Measurements from ENCODE around the gene SNTB2. TPM values are rescaled to one million over a fixed set of nuclear protein-coding genes. Genes with fewer than 3 reads are reported as not detected.
A peak's percentile ranks its signal among the peaks of the same experiment; 100 is the strongest.

Gene SNTB2
- total and polyA plus RNA-seq, 9 of the 15 experiments (the other 6 are each of a cell fraction or from before 2014, with no cell fraction given): 1.2 to 13.7 (median 5.7) TPM

- 0 out of 2 replicates have a peak, but pooled peaks have one; percentile 47 for TF ChIP-seq GTF2F1 (IDR thresholded peaks at IDR 0.05; ENCODE audit: low read depth, low read length)
- no peak for TF ChIP-seq ZNF57 (CRISPR knock-in tag; IDR thresholded peaks at IDR 0.05)
- no peak for TF ChIP-seq CBX2 (IDR thresholded peaks at IDR 0.05; ENCODE audit: insufficient read depth, low read length, poor library complexity, severe bottlenecking)
- TF ChIP-seq PKNOX1 (IDR thresholded peaks at IDR 0.05): peak; percentile 71
- peak; percentile 25 for TF ChIP-seq RBM22 (IDR thresholded peaks at IDR 0.05; ENCODE audit: low read depth, low read length, poor library complexity, severe bottlenecking)
- TF ChIP-seq MYC (IDR thresholded peaks at IDR 0.05; ENCODE audit: low read depth, low read length): peak; percentile 66
- TF ChIP-seq MYC (CRISPR knock-in tag; IDR thresholded peaks at IDR 0.05; ENCODE audit: borderline replicate concordance, low read depth): no peak
- TF ChIP-seq FOXK1 (CRISPR knock-in tag; IDR thresholded peaks at IDR 0.05; ENCODE audit: borderline replicate concordance): no peak
- TF ChIP-seq ZNF830 (CRISPR knock-in tag; IDR thresholded peaks at IDR 0.05): 0 out of 2 replicates have a peak, but pooled peaks have one; percentile 72
- TF ChIP-seq E2F1 (CRISPR knock-in tag; IDR thresholded peaks at IDR 0.05): peak; percentile 79; the same call in 1 of the 2 replicates
- TF ChIP-seq BRCA1 (IDR thresholded peaks at IDR 0.05): no peak
- no peak for TF ChIP-seq BRCA1 (CRISPR knock-in tag; IDR thresholded peaks at IDR 0.05)
- TF ChIP-seq ZNF717 (CRISPR knock-in tag; IDR thresholded peaks at IDR 0.05): no peak
- TF ChIP-seq ARID3B (CRISPR knock-in tag; IDR thresholded peaks at IDR 0.05; ENCODE audit: borderline replicate concordance): no peak
- no peak for TF ChIP-seq NCOA4 (IDR thresholded peaks at IDR 0.05; ENCODE audit: partially characterized antibody)
- TF ChIP-seq SMAD4 (CRISPR knock-in tag; conservative IDR thresholded peaks at IDR 0.05): 0 out of 2 replicates have a peak, but pooled peaks have one; percentile 69
- TF ChIP-seq ELF1 (tag; IDR thresholded peaks at IDR 0.05): peak; percentile 90
- no peak for TF ChIP-seq ATF1 (CRISPR knock-in tag; IDR thresholded peaks at IDR 0.05)
- TF ChIP-seq ATF1 (tag; IDR thresholded peaks at IDR 0.05): 0 out of 2 replicates have a peak, but pooled peaks have one; percentile 48
- TF ChIP-seq PTRF (tag; IDR thresholded peaks at IDR 0.05): no peak
- TF ChIP-seq EP400 (IDR thresholded peaks at IDR 0.05): peak; percentile 20; the same call in 1 of the 2 replicates
- no peak for TF ChIP-seq ZNF707 (CRISPR knock-in tag; conservative IDR thresholded peaks at IDR 0.05)
- TF ChIP-seq MXI1 (IDR thresholded peaks at IDR 0.05; ENCODE audit: low read depth, low read length): 0 out of 2 replicates have a peak, but pooled peaks have one; percentile 20
- TF ChIP-seq PHF8 (IDR thresholded peaks at IDR 0.05; ENCODE audit: borderline replicate concordance, low read length): peak; percentile 84; the same call in 1 of the 2 replicates
- peak; percentile 45; the same call in 1 of the 2 replicates for TF ChIP-seq NFRKB (IDR thresholded peaks at IDR 0.05; ENCODE audit: low read depth)
- TF ChIP-seq CSDE1 (IDR thresholded peaks at IDR 0.05): no peak
- TF ChIP-seq TFAM (CRISPR knock-in tag; conservative IDR thresholded peaks at IDR 0.05): no peak
Measured at GRCh38 chr16:69186642-69187445, at the start of gene SNTB2 (continued).

All from K562 (cell line).